ENCODE data around the gene MICU2. TPM values are rescaled to one million over a fixed set of nuclear protein-coding genes. Genes with fewer than 3 reads are reported as not detected.

Gene MICU2
- total and polyA plus RNA-seq, 2 of the 13 experiments (the other 11 are each of a cell fraction or from before 2014, with no cell fraction given), result 31.7 to 42.4 TPM

GRCh38 chr13:21583478-21583877 lies 20.5 kb downstream of the MICU2 start (continued):
- no peak for TF ChIP-seq MAFG (CRISPR knock-in tag; IDR thresholded peaks at IDR 0.05)

GRCh38 chr13:21580736-21581135 lies 23.2 kb downstream of the MICU2 start:
- intact Hi-C loops (cut with micrococcal nuclease; ENCODE audit: unreplicated experiment) (no loop called here), in situ Hi-C loops (cut with HindIII; ENCODE audit: extremely low pct_ligation_motif_present, low pct_unique_long_range_greater_than_20kb) (no loop called here)
- Histone ChIP-seq H4K20me1 (ENCODE audit: insufficient read depth, low read length) (no peaks in the 10 kb centered on the region), H3K9me3 (ENCODE audit: low read length) (no peaks in the 10 kb centered on the region), H3K4me3 (replicated peaks in 1 of 3; ENCODE audit: insufficient read depth in 1 of 3, low read depth in 2 of 3, low read length in 3 of 3) (no peak overlapping the region), H3K27ac (ENCODE audit: extremely low read length, insufficient read depth, low read length) (no peak overlapping the region), H3K9ac (ENCODE audit: insufficient read depth, low read depth, low read length) (no peak overlapping the region), H2AFZ (ENCODE audit: low read length) (no peak overlapping the region), H3K4me2 (ENCODE audit: low read depth, low read length) (no peak overlapping the region), H3K27me3 (ENCODE audit: control insufficient read depth in 1 of 2, insufficient read depth in 2 of 2, low read length in 2 of 2) (no peaks in the 10 kb centered on the region), H3K4me1 (ENCODE audit: insufficient read depth, low read length) (0 out of 2 replicates have a peak, but pooled peaks cover 6% of the 10 kb centered on the region), H3K36me3 (replicated peaks in 1 of 2; ENCODE audit: control insufficient read depth in 1 of 2, insufficient read depth in 2 of 2, low read length in 2 of 2) (no peaks in the 10 kb centered on the region), H3K79me2 (ENCODE audit: insufficient read depth, low read length) (peaks cover 12% of the 10 kb centered on the region)
- DNase-seq (ENCODE audit: low spot score) (no peak), ATAC-seq (no peak), FAIRE-seq (no peak)
- TF ChIP-seq PHF5A (CRISPR knock-in tag; IDR thresholded peaks at IDR 0.05; ENCODE audit: low read depth, unreplicated experiment) (no peak), ZNF232 (CRISPR knock-in tag; IDR thresholded peaks at IDR 0.05; ENCODE audit: borderline replicate concordance) (no peak), ARID4A (CRISPR knock-in tag; IDR thresholded peaks at IDR 0.05; ENCODE audit: borderline replicate concordance) (no peak), HMG20A (CRISPR knock-in tag; IDR thresholded peaks at IDR 0.05; ENCODE audit: borderline replicate concordance) (no peak), JUN (CRISPR knock-in tag; IDR thresholded peaks at IDR 0.05) (no peak), KLF13 (CRISPR knock-in tag; IDR thresholded peaks at IDR 0.05) (no peak), ZNF724P (CRISPR knock-in tag; IDR thresholded peaks at IDR 0.05; ENCODE audit: borderline replicate concordance) (no peak), ZNF790 (CRISPR knock-in tag; IDR thresholded peaks at IDR 0.05; ENCODE audit: borderline replicate concordance) (no peak), ZSCAN9 (CRISPR knock-in tag; IDR thresholded peaks at IDR 0.05; ENCODE audit: borderline replicate concordance) (no peak), ZNF205 (CRISPR knock-in tag; IDR thresholded peaks at IDR 0.05) (no peak), NCOA2 (CRISPR knock-in tag; IDR thresholded peaks at IDR 0.05) (no peak), ADNP (CRISPR knock-in tag; IDR thresholded peaks at IDR 0.05) (no peak), ELF3 (CRISPR knock-in tag; IDR thresholded peaks at IDR 0.05) (no peak), ZC3H13 (CRISPR knock-in tag; IDR thresholded peaks at IDR 0.05) (no peak), CBFB (CRISPR knock-in tag; IDR thresholded peaks at IDR 0.05) (no peak), GATAD1 (CRISPR knock-in tag; IDR thresholded peaks at IDR 0.05) (no peak), ZNF878 (CRISPR knock-in tag; IDR thresholded peaks at IDR 0.05) (no peak)
- TF ChIP-seq, protein P1, sequence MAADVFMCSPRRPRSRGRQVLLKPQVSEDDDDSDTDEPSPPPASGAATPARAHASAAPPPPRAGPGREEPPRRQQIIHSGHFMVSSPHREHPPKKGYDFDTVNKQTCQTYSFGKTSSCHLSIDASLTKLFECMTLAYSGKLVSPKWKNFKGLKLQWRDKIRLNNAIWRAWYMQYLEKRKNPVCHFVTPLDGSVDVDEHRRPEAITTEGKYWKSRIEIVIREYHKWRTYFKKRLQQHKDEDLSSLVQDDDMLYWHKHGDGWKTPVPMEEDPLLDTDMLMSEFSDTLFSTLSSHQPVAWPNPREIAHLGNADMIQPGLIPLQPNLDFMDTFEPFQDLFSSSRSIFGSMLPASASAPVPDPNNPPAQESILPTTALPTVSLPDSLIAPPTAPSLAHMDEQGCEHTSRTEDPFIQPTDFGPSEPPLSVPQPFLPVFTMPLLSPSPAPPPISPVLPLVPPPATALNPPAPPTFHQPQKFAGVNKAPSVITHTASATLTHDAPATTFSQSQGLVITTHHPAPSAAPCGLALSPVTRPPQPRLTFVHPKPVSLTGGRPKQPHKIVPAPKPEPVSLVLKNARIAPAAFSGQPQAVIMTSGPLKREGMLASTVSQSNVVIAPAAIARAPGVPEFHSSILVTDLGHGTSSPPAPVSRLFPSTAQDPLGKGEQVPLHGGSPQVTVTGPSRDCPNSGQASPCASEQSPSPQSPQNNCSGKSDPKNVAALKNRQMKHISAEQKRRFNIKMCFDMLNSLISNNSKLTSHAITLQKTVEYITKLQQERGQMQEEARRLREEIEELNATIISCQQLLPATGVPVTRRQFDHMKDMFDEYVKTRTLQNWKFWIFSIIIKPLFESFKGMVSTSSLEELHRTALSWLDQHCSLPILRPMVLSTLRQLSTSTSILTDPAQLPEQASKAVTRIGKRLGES (CRISPR knock-in tag; IDR thresholded peaks at IDR 0.05; ENCODE audit: borderline replicate concordance), result no peak
- CTCF ChIA-PET (ENCODE audit: low intra/inter-chr PET ratio, low total read pairs), result no interaction called here
- POLR2A ChIA-PET, result no interaction called here
- no TSS peak for BruUV-seq (replicated peaks)

Measured in HepG2 (cell line).